ENCODE measurements around the gene IFIH1.

The IFIH1 gene

DNA sequence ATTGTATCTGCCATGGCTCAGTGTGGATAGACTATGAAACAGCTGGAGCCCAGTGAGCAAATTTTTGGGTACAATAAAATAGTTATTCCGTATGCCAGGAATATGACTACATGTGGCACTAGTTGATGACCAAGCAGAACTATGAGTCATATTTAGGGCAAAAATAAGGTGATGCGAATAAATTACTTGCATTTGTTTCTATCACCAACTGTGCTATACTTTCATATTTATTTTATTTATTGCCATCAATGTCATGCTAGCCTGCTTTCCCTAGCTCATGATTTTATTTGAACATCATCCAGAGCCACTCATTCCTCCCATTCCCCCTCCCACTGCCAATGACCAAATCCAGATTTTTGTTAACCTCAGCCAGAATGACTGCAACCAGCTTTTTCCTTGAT is 61.9 kb downstream of the IFIH1 start:
- no peak for DNase-seq

DNA sequence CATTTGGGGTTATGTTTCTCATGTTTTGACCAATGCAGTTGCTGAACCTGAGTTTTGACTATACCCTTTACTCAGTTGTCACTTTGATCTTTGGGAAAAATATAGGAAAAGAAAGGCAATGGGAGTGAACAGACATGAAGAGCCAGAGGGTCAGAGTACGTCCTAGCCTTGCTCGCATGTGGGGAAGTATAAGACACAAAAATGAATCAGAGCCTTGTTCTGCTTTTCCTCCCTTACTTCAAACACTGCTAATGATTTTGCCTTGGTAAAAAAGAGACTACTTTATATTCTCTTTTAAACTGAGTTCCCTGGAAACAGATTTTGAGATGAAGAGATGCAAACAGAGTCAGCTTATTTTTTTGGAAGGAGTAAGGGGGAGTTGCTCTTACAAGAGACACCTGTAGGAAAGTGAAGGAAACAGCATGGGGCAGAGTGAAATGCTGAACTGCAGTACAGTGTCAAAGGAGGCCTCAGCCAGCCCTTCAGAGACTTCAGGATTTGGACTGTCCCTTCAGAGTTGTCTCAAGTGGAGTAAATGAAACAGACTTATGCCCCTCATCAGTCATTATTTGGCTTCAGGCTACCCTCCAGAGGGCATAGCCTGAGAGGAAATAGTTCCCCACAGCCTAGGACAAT is 64.1 kb downstream of the IFIH1 start:
- no peak for DNase-seq

DNA sequence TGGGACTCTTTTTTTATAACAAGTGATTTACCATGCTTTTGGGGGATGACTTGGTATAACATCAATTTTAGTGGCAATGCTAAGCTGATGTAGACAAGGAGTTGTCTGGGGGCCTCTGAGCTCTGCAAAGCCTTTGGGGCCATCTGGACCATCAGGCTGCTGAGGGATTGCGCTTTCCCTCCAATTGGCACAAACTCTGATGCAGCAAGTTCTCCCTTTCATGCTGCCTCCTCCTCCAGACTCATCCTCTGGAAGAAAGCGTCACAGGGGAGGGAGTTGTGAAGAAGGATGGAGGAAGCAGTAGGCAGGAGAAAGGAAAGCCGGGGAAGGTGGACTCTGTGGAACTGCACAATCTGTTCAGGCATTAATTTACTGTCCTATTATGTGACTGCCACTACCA is 65.0 kb downstream of the IFIH1 start:
- DNase-seq, result no peak

DNA sequence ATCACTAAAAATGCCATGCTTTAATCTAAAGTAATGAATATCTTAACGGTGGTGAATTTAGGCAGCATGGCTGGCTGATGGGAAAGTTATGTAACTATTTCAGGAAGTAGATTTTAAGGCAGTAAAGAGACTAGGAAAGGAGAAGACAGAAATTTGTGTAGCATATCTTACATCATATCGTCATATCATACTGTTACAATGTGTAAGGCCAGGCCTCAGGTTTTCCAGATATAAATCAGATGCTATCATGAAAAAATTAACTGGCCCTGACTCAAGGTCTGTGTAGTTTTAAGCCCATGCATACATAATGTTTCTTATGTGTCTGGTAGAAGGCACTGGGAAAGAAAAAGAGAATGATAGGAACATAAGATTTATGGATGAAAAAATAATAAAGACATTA is 66.3 kb downstream of the IFIH1 start:
- no peak for DNase-seq

DNA sequence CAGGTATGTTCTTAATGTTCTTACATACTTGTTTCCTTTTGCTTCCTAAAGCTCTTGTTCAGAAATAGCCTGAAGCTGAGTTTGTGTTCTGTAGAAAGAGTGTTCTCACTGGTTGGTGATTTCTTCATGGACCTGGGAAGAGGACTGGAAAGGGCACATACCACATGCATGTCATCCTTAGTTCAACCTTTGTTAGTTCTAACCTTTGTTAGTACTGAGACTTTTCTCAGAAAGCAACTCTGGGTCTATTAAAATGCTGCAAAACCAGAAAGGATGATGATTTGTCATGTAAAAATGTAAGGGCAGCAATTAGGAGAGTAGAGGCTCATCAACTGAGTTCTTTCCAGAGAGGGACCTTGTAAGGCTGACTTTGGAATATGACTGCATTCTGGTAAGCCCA is 72.7 kb downstream of the IFIH1 start:
- DNase-seq, result no peak

GRCh38 chr2:162245061-162245460 is 73.4 kb downstream of the IFIH1 start:
- no peak for DNase-seq

DNA sequence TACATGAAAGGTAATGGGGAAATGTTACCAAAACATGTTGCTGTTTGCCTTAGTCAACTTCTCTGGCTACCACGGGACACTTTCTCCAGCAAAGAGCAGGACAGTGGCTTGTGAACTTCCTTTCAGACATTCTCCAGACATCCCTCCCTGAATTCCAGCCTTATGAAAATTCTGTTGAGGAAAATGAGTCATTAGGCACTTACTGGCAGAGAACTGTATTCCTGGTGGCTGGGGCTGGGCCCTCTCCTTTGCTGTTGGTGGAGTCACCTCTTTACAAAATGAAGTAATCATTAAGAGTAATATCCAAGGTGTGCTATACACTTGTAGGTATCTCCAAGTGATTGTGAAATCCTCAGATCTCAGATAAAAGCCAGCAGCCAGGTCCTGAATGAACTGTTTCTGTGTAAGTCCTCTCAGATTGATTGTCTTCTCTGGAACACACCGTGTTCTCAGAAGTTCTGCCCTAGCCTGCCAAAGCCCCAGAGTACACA is 73.9 kb downstream of the IFIH1 start:
- no peak for DNase-seq

GRCh38 chr2:162243715-162244114 is 74.8 kb downstream of the IFIH1 start:
- DNase-seq, result no peak

DNA sequence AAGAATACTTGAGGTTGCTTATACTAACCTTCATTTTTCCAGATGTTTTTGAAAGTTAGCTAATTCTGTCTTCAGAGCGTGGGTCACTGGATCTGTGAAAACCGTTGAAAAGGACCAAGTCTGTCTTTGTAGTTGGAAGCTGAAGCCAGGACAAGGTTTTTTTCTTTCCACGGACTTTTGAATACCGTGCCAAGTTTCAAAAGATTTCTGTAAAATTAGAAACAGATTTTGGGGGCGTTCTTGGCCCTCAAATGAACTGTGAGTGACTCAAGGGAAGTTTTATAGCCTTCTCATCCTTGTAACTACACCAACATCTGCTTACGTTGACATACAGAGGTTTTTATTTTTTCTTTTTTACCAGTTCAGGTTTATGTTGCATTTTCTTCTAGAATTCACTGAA is 75.2 kb downstream of the IFIH1 start, which contains the start of gene FAP:
Gene FAP, minus strand, starts transcription at position 152 of the 400 bp plus-strand sequence. Its CDS starts 118 bp downstream, at position 34.
- no peak for DNase-seq

DNA sequence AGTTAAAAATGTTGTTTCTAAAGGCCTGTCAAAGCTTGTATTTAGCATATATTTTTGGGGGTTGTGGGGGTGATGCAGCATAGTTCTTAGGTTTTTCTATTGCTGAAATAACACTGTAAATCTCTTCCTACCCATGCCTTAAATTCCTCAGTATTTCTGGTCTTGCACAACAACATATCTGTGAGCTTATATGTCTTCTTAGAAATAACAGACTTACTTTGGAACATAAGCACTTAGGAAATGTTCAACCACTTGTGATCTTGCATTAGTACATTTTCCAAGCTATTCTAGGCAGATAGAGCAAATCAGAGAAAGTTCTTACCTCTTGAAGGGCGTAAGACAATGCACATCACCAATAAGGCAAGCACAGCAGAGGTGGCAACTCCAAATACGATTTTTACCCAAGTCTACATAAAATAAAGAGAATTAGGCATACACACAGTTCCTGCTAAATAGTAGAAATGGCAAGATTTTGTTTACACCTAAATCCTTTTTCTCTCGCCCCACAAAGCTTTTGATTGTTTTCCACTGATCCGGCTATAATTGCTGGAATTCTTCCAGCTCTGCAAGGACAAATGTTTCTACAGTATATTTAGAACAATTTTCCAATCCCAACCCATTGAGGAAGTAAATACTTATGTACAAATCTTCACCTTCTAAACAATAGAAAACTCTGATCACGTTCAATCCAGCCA is 75.8 kb downstream of the IFIH1 start:
- no peak for DNase-seq

DNA sequence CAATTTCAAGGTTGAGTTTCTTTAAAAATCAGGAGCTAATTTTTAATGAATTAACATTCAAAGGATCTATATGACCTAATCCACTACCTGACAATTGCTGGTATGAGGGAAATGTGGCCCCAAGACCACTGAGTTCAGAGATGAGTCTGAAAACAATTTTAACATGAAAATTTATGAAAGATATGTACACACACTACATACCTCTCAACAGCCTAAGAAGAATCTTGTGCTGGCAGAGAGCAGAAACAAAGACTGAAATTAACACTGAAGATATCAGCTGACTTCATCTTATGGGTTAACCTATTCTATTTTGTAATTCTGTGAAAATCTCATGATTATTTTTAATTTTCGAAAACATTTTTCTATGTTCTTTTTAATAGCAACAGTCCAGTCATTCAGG is 76.9 kb downstream of the IFIH1 start:
- no peak for DNase-seq

DNA sequence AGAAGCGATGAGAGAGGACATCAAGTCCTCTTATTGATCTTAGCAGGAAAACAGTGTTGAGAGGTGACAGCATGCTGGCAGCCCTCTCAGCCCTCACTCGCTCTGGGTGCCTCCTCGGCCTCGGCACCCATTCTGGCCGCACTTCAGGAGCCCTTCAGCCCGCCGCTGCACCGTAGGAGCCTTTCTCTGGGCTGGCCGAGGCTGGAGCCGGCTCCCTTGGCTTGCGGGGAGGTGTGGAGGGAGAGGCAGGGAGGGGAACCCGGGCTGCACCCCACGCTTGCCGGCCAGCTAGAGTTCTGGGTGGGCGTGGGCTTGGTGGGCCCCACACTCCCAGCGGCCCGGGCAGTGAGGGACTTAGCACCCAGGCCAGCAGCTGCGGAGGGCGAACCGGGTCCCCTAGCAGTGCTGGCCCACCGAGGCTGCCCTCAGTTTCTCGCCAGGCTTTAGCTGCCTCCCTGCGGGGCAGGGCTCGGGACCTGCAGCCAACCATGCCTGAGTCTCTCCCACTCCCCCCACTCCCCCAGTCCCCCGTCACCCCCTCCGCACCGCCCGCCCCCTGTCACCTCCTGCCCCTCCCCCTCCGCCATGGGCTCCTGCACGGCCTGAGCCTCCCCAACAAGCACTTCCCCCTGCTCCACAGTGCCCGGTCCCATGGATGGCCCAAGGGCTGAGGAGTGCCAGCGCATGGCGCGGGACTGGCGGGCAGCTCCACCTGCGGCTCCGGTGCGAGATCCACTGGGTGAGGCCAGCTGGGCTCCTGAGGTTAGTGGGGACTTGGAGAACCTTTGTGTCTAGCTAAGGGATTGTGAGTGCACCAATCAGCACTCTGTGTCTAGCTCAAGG is 83.6 kb downstream of the IFIH1 start:
- DNase-seq, result no peak

GRCh38 chr2:162233197-162233596 is 85.3 kb downstream of the IFIH1 start:
- DNase-seq, result no peak

DNA sequence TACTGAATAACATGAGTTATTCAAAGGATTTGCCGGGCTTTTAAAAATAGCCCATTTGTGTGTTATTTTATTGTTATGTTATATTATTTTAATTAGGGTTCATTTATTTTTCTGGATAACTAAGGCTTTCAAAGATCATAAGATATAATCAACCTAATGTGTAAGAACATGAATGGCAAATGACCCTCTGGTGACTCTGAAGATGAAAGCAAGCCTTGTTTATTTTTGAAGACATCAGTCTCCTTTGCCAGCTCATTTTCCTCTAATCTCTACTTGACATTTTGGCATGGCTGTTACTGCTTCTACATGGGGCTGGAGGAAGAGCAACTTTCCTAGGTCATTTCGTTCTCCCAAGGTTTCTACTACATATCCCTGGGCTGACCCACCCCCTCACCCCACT is 85.8 kb downstream of the IFIH1 start:
- no peak for DNase-seq

- no peak for DNase-seq
Measured at GRCh38 chr2:162232027-162232426, 86.5 kb downstream of the IFIH1 start.

- DNase-seq, result no peak
Measured at GRCh38 chr2:162230761-162231160, 87.7 kb downstream of the IFIH1 start.

GRCh38 chr2:162226836-162227235 is 91.6 kb downstream of the IFIH1 start:
- DNase-seq, result no peak

DNA sequence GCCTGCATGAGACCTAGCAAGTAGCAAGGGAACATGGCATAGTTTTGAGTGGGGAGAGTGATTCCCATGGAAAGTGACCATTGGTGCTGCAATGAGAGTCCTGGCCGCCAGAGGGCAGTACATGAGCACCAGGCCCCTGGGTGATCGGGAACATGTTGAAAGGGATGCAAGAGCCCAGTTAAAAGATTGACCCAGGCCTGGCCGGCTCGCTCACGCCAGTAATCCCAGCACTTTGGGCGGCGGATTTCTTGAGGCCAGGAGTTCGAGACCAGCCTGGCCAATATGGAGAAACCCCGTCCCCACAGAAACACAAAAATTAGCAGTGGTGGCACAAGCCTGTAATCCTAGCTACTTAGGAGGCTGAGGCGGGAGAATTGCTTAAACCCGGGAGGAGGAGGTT is 97.4 kb downstream of the IFIH1 start:
- no peak for DNase-seq

DNA sequence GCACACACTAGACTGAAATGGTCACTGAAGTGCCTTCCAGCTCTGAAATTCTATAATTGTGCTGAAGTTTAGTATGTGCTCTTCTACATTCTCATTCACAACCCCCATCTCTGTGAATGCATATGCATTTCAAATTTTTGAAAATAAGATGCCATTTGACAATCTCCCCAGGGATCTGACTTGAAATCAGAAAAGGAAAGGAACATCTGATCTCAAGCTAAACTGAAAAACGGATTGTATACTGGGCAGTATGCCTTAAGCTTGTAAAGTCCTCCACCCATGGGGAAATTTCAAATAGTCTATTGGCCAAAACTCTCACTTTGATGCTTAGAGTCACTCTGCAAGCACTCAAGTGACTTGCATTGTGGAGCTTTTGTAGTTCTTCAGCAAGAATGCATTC is 98.1 kb downstream of the IFIH1 start:
- DNase-seq, result no peak

DNA sequence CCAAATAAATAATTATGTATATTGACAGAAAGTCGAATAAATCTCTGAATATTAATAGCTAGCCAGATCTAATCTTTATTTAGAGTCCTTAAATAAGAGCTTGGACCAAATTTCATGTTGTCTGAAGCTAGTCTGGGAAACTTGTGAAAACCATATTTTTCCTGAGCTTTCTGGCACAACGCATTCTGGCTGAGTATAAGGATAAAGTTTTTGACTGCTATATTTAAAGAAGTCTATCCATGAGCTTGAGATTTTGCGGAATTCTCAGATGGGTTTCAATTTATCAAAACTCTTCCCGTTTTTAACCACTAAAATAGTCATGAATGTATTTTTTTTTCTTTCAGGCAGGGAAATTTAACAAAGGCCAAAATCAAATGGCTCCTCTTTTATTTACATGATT is 99.1 kb downstream of the IFIH1 start:
- no peak for DNase-seq

- DNase-seq, result no peak
Measured at GRCh38 chr2:162217598-162217997, 100.9 kb downstream of the IFIH1 start.

Measured in SHP77 (cell line).